DOHH2 (cell line): ENCODE data around the gene SLC22A16.

Source experiments
- H3F3A ChIP-seq: fragments of 200-600 bp; sonication (generic), shearing (Covaris generic); 2 replicates; pipeline ENCODE4 v1.6.0; 2016; ENCODE audit warnings: antibody characterized with exemption, mild to moderate bottlenecking; ENCODE audit not compliant: control insufficient read depth, insufficient read depth
- H3K27ac ChIP-seq: fragments of 200-600 bp; sonication (generic); 2 replicates; pipeline ENCODE4 v1.5.1; 2014; ENCODE audit warnings: low read depth, mild to moderate bottlenecking, low read length, moderate library complexity
- H3K27me3 ChIP-seq: fragments of 200-600 bp; sonication (generic); 2 replicates; pipeline ENCODE4 v1.6.1; 2014; ENCODE audit warnings: mild to moderate bottlenecking, low read length, mixed read lengths; ENCODE audit not compliant: control insufficient read depth
- H3K36me3 ChIP-seq: fragments of 200-600 bp; sonication (generic); 2 replicates; pipeline ENCODE4 v1.6.1; 2014; ENCODE audit warnings: mild to moderate bottlenecking, low read length, moderate library complexity, mixed read lengths; ENCODE audit not compliant: control insufficient read depth
- H3K4me1 ChIP-seq: fragments of 200-600 bp; sonication (generic); 2 replicates; pipeline ENCODE4 v1.6.1; 2014; ENCODE audit warnings: mild to moderate bottlenecking, low read length, mixed read lengths; ENCODE audit not compliant: control insufficient read depth
- H3K4me2 ChIP-seq: fragments of 200-600 bp; sonication (generic); 2 replicates; pipeline ENCODE4 v1.6.0; 2014; ENCODE audit warnings: mild to moderate bottlenecking, low read length, moderate library complexity
- H3K4me3 ChIP-seq: fragments of 200-600 bp; sonication (generic); 2 replicates; pipeline ENCODE4 v1.5.1; 2014; ENCODE audit warnings: mild to moderate bottlenecking, low read length, mixed read lengths
- H3K79me2 ChIP-seq: fragments of 200-600 bp; sonication (generic); 2 replicates; pipeline ENCODE4 v1.6.1; 2014; ENCODE audit warnings: mild to moderate bottlenecking, low read length, mixed read lengths; ENCODE audit not compliant: control insufficient read depth
- H3K9me2 ChIP-seq: fragments of 200-600 bp; sonication (generic); replicated peaks from 2 replicates; pipeline ENCODE4 v1.6.1; 2014; ENCODE audit warnings: mild to moderate bottlenecking, low read length, mixed read lengths; ENCODE audit not compliant: control insufficient read depth
- H3K9me3 ChIP-seq: fragments of 200-600 bp; sonication (generic); 2 replicates; pipeline ENCODE4 v1.6.1; 2014; ENCODE audit warnings: antibody characterized with exemption, low read length, mixed read lengths; ENCODE audit not compliant: control insufficient read depth, insufficient read depth
- H4K20me1 ChIP-seq: fragments of 200-600 bp; sonication (generic); 2 replicates; pipeline ENCODE4 v1.6.0; 2014; ENCODE audit warnings: low read depth, mild to moderate bottlenecking, antibody characterized with exemption, low read length, moderate library complexity; ENCODE audit not compliant: control insufficient read depth, insufficient read depth
- CTCF ChIP-seq: fragments of 200-600 bp; sonication (generic); IDR thresholded peaks from one replicate; pipeline ENCODE4 v1.5.1; 2014; ENCODE audit warnings: antibody characterized with exemption, mild to moderate bottlenecking, low read depth, low read length; ENCODE audit not compliant: poor library complexity, severe bottlenecking
- EZH2phosphoT487 ChIP-seq: fragments of 200-600 bp; sonication (generic); IDR thresholded peaks from 2 replicates; pipeline ENCODE4 v1.6.1; 2017; ENCODE audit warnings: borderline replicate concordance, mild to moderate bottlenecking, antibody characterized with exemption, low read length, moderate library complexity, mixed read lengths

Gene SLC22A16

GRCh38 chr6:110389689-110390382, 86.6 kb downstream of the SLC22A16 start:
- no peak overlapping the region for H3K27ac ChIP-seq
- no peak overlapping the region for H3K4me2 ChIP-seq
- TF ChIP-seq CTCF, result no peak
- no peak for TF ChIP-seq EZH2phosphoT487
- no peaks in the 10 kb centered on the region for H3K79me2 ChIP-seq
- H3K9me3 ChIP-seq, result no peaks in the 10 kb centered on the region
- no peak overlapping the region for H3K4me3 ChIP-seq
- H4K20me1 ChIP-seq, result peaks cover 3% of the 10 kb centered on the region; the same call in 1 of the 2 replicates
- peaks cover 5% of the 10 kb centered on the region; the same call in 1 of the 2 replicates for H3K4me1 ChIP-seq
- no peaks in the 10 kb centered on the region for H3K27me3 ChIP-seq
- H3K36me3 ChIP-seq, result no peaks in the 10 kb centered on the region
- no peaks in the 10 kb centered on the region for H3F3A ChIP-seq
- H3K9me2 ChIP-seq, result no peaks in the 10 kb centered on the region

- Histone ChIP-seq H3K9me3 (no peaks in the 10 kb centered on the region), H3K36me3 (no peaks in the 10 kb centered on the region), H3K9me2 (no peaks in the 10 kb centered on the region), H3K4me3 (no peak overlapping the region), H4K20me1 (peaks cover 3% of the 10 kb centered on the region; the same call in 1 of the 2 replicates), H3K4me1 (peaks cover 5% of the 10 kb centered on the region; the same call in 1 of the 2 replicates), H3K4me2 (no peak overlapping the region), H3F3A (no peaks in the 10 kb centered on the region), H3K27ac (no peak overlapping the region), H3K79me2 (no peaks in the 10 kb centered on the region), H3K27me3 (no peaks in the 10 kb centered on the region)
- TF ChIP-seq CTCF (no peak), EZH2phosphoT487 (no peak)
Measured at GRCh38 chr6:110387986-110388385, 88.4 kb downstream of the SLC22A16 start.

GRCh38 chr6:110385458-110385863, 91.0 kb downstream of the SLC22A16 start:
- H3K4me1 ChIP-seq, result peaks cover 5% of the 10 kb centered on the region; the same call in 1 of the 2 replicates
- no peaks in the 10 kb centered on the region for H3F3A ChIP-seq
- H3K9me3 ChIP-seq, result no peaks in the 10 kb centered on the region
- H3K9me2 ChIP-seq, result no peaks in the 10 kb centered on the region
- H3K79me2 ChIP-seq, result no peaks in the 10 kb centered on the region
- TF ChIP-seq CTCF, result no peak
- no peak for TF ChIP-seq EZH2phosphoT487
- peaks cover 3% of the 10 kb centered on the region; the same call in 1 of the 2 replicates for H4K20me1 ChIP-seq
- no peak overlapping the region for H3K27ac ChIP-seq
- no peak overlapping the region for H3K4me3 ChIP-seq
- H3K4me2 ChIP-seq, result no peak overlapping the region
- no peaks in the 10 kb centered on the region for H3K27me3 ChIP-seq
- H3K36me3 ChIP-seq, result no peaks in the 10 kb centered on the region
